MCF 10A (cell line): Measurements from ENCODE around the gene TMCC1. TPM values are rescaled to one million over a fixed set of nuclear protein-coding genes. Genes with fewer than 3 reads are reported as not detected.

Source experiments
- BruUV-seq: library from RNA; stranded (reverse); fragments of 400-500 nt; replicated peaks from 2 replicates; lab custom pipeline; 2021; lab: Mats Ljungman, UMichigan
- CTCF ChIA-PET: fragments of 300-600 bp; sonication (Branson Sonifier 250); formaldehyde crosslinking; extraction: SDS; loops from one replicate; lab custom pipeline; 2021; ENCODE audit warnings: antibody characterized with exemption, inconsistent platforms; lab: Yijun Ruan, JAX
- POLR2A ChIA-PET: fragments of 300-600, 350-650 bp; sonication (Branson Sonifier 250); formaldehyde crosslinking; extraction: SDS; loops from one replicate; lab custom pipeline; 2020; ENCODE audit warnings: antibody characterized with exemption, inconsistent platforms; lab: Yijun Ruan, JAX
- DNase-seq: peaks from one replicate; pipeline ENCODE4 v3.0.0-alpha.2; 2018; ENCODE audit not compliant: unreplicated experiment
- H3K27ac Mint-ChIP-seq: one replicate; pipeline ENCODE4 v1.8.0; 2022; ENCODE audit warnings: mild to moderate bottlenecking, low read depth, mixed read lengths; ENCODE audit not compliant: unreplicated experiment
- H3K27me3 Mint-ChIP-seq: one replicate; pipeline ENCODE4 v1.8.0; 2022; ENCODE audit warnings: mixed read lengths; ENCODE audit not compliant: insufficient read depth, unreplicated experiment
- H3K36me3 Mint-ChIP-seq: one replicate; pipeline ENCODE4 v1.8.0; 2022; ENCODE audit warnings: mild to moderate bottlenecking, moderate library complexity, mixed read lengths; ENCODE audit not compliant: insufficient read depth, unreplicated experiment
- H3K4me1 Mint-ChIP-seq: one replicate; pipeline ENCODE4 v1.8.0; 2022; ENCODE audit warnings: mixed read lengths; ENCODE audit not compliant: insufficient read depth, unreplicated experiment
- H3K4me3 Mint-ChIP-seq: one replicate; pipeline ENCODE4 v1.8.0; 2022; ENCODE audit warnings: mild to moderate bottlenecking, moderate library complexity, mixed read lengths; ENCODE audit not compliant: unreplicated experiment
- H3K9me3 Mint-ChIP-seq: one replicate; pipeline ENCODE4 v1.8.0; 2022; ENCODE audit warnings: mixed read lengths; ENCODE audit not compliant: unreplicated experiment
- CTCF ChIP-seq: fragments of 200-600 bp; IDR thresholded peaks from one replicate; pipeline ENCODE4 v1.8.0; 2022; ENCODE audit warnings: antibody characterized with exemption, mild to moderate bottlenecking; ENCODE audit not compliant: unreplicated experiment
- intact Hi-C: fragments of 100-400 bp; cut with micrococcal nuclease; formaldehyde crosslinking; loops from 2 replicates; pipeline ENCODE4 v1.14.1; 2022
- total RNA-seq: library from RNA; stranded (reverse); gene quantifications from 2 replicates; pipeline ENCODE4 v1.2.3, GENCODE V29; 2022

TMCC1 gene
- total RNA-seq, 1 experiment from 2014 or later, result 31.2 TPM

GRCh38 chr3:129868912-129869311 lies 24.6 kb downstream of the TMCC1 start:
- ChIA-PET CTCF (interaction anchor here (1.2 to 1.7 kb wide), 2 partner anchors 11 to 73 kb away, joined by 3 to 5 read pairs; no protein-coding TSS in a partner anchor), POLR2A (interaction anchor here (1.0 to 1.1 kb wide), 2 partner anchors 16 to 276 kb away, joined by 3 read pairs; no protein-coding TSS in a partner anchor)
- no peaks in the 10 kb centered on the region for H3K4me1 Mint-ChIP-seq
- TF ChIP-seq CTCF, result no peak
- no peak overlapping the region for H3K27ac Mint-ChIP-seq
- H3K36me3 Mint-ChIP-seq, result peaks cover 47% of the 10 kb centered on the region
- no peak overlapping the region for H3K4me3 Mint-ChIP-seq
- no peaks in the 10 kb centered on the region for H3K9me3 Mint-ChIP-seq
- BruUV-seq, result no TSS peak
- intact Hi-C loops, result no loop called here
- H3K27me3 Mint-ChIP-seq, result no peaks in the 10 kb centered on the region
- no peak for DNase-seq

GRCh38 chr3:129867506-129868124 lies 25.9 kb downstream of the TMCC1 start:
- POLR2A ChIA-PET, result interaction anchor here (0.6 to 1.2 kb wide), 2 partner anchors 9 to 53 kb away, joined by 3 to 6 read pairs; no protein-coding TSS in a partner anchor
- no TSS peak for BruUV-seq
- no peak for DNase-seq
- CTCF ChIA-PET, result interaction anchor here (0.6 to 1.7 kb wide), 2 partner anchors 10 to 67 kb away, joined by 3 to 5 read pairs; no protein-coding TSS in a partner anchor
- Mint-ChIP-seq H3K4me1 (no peaks in the 10 kb centered on the region), H3K27me3 (no peaks in the 10 kb centered on the region), H3K27ac (no peak overlapping the region), H3K36me3 (peaks cover 38% of the 10 kb centered on the region), H3K4me3 (no peak overlapping the region), H3K9me3 (no peaks in the 10 kb centered on the region)
- TF ChIP-seq CTCF, result no peak
- intact Hi-C loops, result no loop called here

DNA sequence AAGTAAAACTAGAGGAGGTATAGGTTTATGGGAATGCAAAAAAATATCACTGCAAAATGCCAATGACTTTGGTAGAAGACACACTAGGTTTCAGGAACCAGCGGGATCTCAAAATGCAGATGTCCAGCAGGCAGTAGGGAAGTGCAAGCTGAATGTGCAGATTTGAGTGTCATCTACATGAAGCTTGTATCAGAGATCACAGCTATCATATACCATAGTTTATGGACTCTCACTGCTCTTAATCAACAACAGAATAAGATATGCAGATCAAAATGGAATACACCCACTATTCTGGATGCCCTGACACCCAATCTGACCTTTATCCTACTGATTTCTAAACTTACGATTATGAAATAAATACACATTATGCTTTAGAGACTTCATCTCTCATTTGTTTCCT lies 27.7 kb downstream of the TMCC1 start:
- TF ChIP-seq CTCF, result no peak
- Mint-ChIP-seq H3K27me3 (no peaks in the 10 kb centered on the region), H3K27ac (no peak overlapping the region), H3K4me1 (no peaks in the 10 kb centered on the region), H3K4me3 (no peak overlapping the region), H3K36me3 (peaks cover 43% of the 10 kb centered on the region), H3K9me3 (no peaks in the 10 kb centered on the region)
- CTCF ChIA-PET, result no interaction called here
- DNase-seq, result no peak
- POLR2A ChIA-PET, result no interaction called here
- no TSS peak for BruUV-seq
- intact Hi-C loops, result no loop called here

DNA sequence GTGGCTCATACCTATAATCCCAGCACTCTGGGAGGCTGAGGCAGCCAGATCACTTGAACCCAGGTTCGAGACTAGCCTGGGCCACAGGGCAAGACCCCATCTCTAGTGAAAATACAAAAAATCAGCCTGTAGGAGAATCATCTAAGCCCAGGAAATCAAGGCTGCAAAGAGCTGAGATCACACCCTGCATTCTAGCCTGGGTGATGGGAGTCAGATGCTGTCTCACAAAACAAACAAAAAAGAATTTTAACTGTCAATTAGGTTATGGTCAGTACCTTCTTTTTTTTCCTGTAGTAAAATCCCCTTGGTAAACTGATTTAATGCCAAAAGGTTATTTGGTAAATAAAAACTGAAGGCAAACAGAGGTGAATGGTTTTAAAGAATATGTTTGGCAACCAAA lies 29.0 kb downstream of the TMCC1 start:
- Mint-ChIP-seq H3K4me1 (no peaks in the 10 kb centered on the region), H3K9me3 (no peaks in the 10 kb centered on the region), H3K27me3 (no peaks in the 10 kb centered on the region), H3K36me3 (peaks cover 34% of the 10 kb centered on the region), H3K27ac (no peak overlapping the region), H3K4me3 (no peak overlapping the region)
- TF ChIP-seq CTCF, result no peak
- CTCF ChIA-PET, result interaction anchor here (0.7 kb wide), 2 partner anchors 84 to 370 kb away, joined by 3 read pairs; no protein-coding TSS in a partner anchor
- no peak for DNase-seq
- POLR2A ChIA-PET, result no interaction called here
- BruUV-seq, result no TSS peak
- intact Hi-C loops, result no loop called here
